ENCODE results near the gene PLCG2.

The PLCG2 gene

GRCh38 chr16:81790830-81791435 lies 11.8 kb downstream of the PLCG2 start:
- no peak for TF ChIP-seq EGR1 (IDR thresholded peaks at IDR 0.05)
- no peak for TF ChIP-seq YY1 (IDR thresholded peaks at IDR 0.05; ENCODE audit: low read depth)
- no peak for TF ChIP-seq CEBPB (IDR thresholded peaks at IDR 0.05)
- TF ChIP-seq TAF1 (IDR thresholded peaks at IDR 0.05; ENCODE audit: low read depth) = no peak
- no peak for TF ChIP-seq MAX (IDR thresholded peaks at IDR 0.05)

- TF ChIP-seq EP300 (IDR thresholded peaks at IDR 0.05; ENCODE audit: borderline replicate concordance) (no peak), TCF12 (IDR thresholded peaks at IDR 0.05; ENCODE audit: low read depth) (no peak), TAF1 (IDR thresholded peaks at IDR 0.05; ENCODE audit: low read depth) (no peak), TEAD4 (IDR thresholded peaks at IDR 0.05) (no peak), FOXM1 (IDR thresholded peaks at IDR 0.05; ENCODE audit: borderline replicate concordance, low read depth) (no peak), NFIC (IDR thresholded peaks at IDR 0.05) (no peak), REST (IDR thresholded peaks at IDR 0.05; ENCODE audit: low read depth) (no peak), CEBPB (IDR thresholded peaks at IDR 0.05) (no peak), CREB1 (IDR thresholded peaks at IDR 0.05; ENCODE audit: low read depth) (no peak), MAX (IDR thresholded peaks at IDR 0.05) (no peak), RAD21 (IDR thresholded peaks at IDR 0.05; ENCODE audit: low read depth) (no peak), ZBTB7A (IDR thresholded peaks at IDR 0.05; ENCODE audit: low read depth) (no peak), YY1 (IDR thresholded peaks at IDR 0.05; ENCODE audit: low read depth) (no peak), USF1 (IDR thresholded peaks at IDR 0.05) (no peak), EGR1 (IDR thresholded peaks at IDR 0.05) (no peak)
These were observed 13.7 kb downstream of the PLCG2 start for GRCh38 chr16:81792828-81793227.

- TF ChIP-seq REST (IDR thresholded peaks at IDR 0.05; ENCODE audit: low read depth) (no peak), TCF12 (IDR thresholded peaks at IDR 0.05; ENCODE audit: low read depth) (no peak), ZBTB7A (IDR thresholded peaks at IDR 0.05; ENCODE audit: low read depth) (no peak), CEBPB (IDR thresholded peaks at IDR 0.05) (no peak), TAF1 (IDR thresholded peaks at IDR 0.05; ENCODE audit: low read depth) (no peak), USF1 (IDR thresholded peaks at IDR 0.05) (no peak), RAD21 (IDR thresholded peaks at IDR 0.05; ENCODE audit: low read depth) (no peak)
These were observed 16.1 kb downstream of the PLCG2 start for GRCh38 chr16:81795193-81795592.

- TF ChIP-seq USF1 (IDR thresholded peaks at IDR 0.05) = no peak
- TF ChIP-seq ZBTB7A (IDR thresholded peaks at IDR 0.05; ENCODE audit: low read depth) = no peak
- no peak for TF ChIP-seq TCF12 (IDR thresholded peaks at IDR 0.05; ENCODE audit: low read depth)
- no peak for TF ChIP-seq YY1 (IDR thresholded peaks at IDR 0.05; ENCODE audit: low read depth)
- TF ChIP-seq REST (IDR thresholded peaks at IDR 0.05; ENCODE audit: low read depth) = no peak
- no peak for TF ChIP-seq FOXM1 (IDR thresholded peaks at IDR 0.05; ENCODE audit: borderline replicate concordance, low read depth)
- TF ChIP-seq MAX (IDR thresholded peaks at IDR 0.05) = no peak
- TF ChIP-seq EGR1 (IDR thresholded peaks at IDR 0.05) = no peak
- no peak for TF ChIP-seq CEBPB (IDR thresholded peaks at IDR 0.05)
- TF ChIP-seq TAF1 (IDR thresholded peaks at IDR 0.05; ENCODE audit: low read depth) = no peak
- TF ChIP-seq NFIC (IDR thresholded peaks at IDR 0.05) = no peak
- TF ChIP-seq CREB1 (IDR thresholded peaks at IDR 0.05; ENCODE audit: low read depth) = no peak
- TF ChIP-seq EP300 (IDR thresholded peaks at IDR 0.05; ENCODE audit: borderline replicate concordance) = no peak
- no peak for TF ChIP-seq RAD21 (IDR thresholded peaks at IDR 0.05; ENCODE audit: low read depth)
- no peak for TF ChIP-seq TEAD4 (IDR thresholded peaks at IDR 0.05)
These were observed 16.9 kb downstream of the PLCG2 start for GRCh38 chr16:81796035-81796434.
